ENCODE results near the gene WFDC13.

DNA sequence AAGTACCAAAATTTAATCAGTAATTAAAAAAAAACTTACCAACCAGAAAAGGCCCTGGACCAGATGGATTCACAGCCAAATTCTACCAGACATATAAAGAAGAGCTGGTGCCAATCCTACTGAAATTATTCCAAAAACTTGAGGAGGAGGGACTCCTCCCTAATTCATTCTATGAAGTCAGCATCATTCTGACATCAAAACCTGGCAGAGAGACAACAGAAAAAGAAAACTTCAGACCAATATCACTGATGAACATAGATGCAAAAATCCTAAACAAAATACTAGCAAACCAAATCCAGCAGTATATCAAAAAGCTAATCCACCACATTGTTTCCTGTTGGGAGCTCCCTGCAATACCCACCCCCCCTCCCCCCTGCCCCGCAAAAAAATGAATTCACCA, 31.7 kb upstream of the WFDC13 start, which contains the start of gene WFDC11:
- TF ChIP-seq, protein P1, sequence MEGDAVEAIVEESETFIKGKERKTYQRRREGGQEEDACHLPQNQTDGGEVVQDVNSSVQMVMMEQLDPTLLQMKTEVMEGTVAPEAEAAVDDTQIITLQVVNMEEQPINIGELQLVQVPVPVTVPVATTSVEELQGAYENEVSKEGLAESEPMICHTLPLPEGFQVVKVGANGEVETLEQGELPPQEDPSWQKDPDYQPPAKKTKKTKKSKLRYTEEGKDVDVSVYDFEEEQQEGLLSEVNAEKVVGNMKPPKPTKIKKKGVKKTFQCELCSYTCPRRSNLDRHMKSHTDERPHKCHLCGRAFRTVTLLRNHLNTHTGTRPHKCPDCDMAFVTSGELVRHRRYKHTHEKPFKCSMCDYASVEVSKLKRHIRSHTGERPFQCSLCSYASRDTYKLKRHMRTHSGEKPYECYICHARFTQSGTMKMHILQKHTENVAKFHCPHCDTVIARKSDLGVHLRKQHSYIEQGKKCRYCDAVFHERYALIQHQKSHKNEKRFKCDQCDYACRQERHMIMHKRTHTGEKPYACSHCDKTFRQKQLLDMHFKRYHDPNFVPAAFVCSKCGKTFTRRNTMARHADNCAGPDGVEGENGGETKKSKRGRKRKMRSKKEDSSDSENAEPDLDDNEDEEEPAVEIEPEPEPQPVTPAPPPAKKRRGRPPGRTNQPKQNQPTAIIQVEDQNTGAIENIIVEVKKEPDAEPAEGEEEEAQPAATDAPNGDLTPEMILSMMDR (IDR thresholded peaks at IDR 0.05) = no peak
- no peak for TF ChIP-seq POLR2A (IDR thresholded peaks at IDR 0.05)
